Femur (tissue), 1 donor: ENCODE measurements around the gene DCAF15.
A peak's percentile ranks its signal among the peaks of the same experiment; 100 is the strongest.
"Not testable (repeated sequence)": the region's sequence is repeated elsewhere in the genome, so short reads cannot be mapped to it uniquely, and the experiment has no call there.

Experiments used
- DNase-seq: peaks from one replicate; pipeline ENCODE4 v3.0.0-alpha.2; 2017

DCAF15 gene, protein sequence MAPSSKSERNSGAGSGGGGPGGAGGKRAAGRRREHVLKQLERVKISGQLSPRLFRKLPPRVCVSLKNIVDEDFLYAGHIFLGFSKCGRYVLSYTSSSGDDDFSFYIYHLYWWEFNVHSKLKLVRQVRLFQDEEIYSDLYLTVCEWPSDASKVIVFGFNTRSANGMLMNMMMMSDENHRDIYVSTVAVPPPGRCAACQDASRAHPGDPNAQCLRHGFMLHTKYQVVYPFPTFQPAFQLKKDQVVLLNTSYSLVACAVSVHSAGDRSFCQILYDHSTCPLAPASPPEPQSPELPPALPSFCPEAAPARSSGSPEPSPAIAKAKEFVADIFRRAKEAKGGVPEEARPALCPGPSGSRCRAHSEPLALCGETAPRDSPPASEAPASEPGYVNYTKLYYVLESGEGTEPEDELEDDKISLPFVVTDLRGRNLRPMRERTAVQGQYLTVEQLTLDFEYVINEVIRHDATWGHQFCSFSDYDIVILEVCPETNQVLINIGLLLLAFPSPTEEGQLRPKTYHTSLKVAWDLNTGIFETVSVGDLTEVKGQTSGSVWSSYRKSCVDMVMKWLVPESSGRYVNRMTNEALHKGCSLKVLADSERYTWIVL

DNA sequence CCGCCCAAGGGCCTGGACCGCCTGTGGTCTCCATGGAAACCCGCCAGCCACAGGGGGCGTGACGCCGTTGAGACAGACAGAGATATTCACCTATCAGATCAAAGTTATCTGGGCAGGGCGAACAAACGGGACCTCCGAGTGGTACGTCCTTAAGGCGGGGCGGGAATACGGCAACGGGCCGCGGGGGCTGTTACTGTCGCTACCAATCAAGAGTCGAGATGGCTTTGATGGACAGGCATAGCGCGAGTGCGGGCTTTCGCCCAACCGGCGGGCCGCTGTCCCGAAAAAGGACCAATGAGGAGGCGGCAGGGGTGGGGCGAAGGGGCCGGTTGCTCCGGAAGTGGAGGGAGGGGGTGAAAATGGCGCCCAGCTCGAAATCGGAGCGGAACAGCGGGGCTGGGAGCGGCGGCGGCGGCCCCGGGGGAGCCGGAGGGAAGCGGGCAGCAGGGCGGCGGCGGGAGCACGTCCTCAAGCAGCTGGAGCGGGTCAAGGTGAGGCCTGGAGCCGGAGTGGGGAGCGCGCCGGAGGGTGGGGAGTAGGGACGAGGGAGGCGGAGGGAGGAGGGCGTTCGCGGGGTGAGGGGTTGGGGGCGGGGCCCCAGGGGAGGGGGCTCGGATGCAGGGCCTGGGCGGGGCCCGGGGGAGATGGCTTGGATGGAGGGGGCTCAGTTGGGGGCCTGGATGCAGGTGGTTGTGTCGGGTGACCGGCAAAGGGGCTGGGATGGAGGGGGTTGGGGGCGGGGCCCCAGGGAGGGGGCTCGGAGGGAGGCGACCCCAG, at the start of gene DCAF15:
TSS of gene DCAF15 (plus strand) at position 356 of the 777 bp plus-strand sequence. CDS start at position 360, 4 bp downstream.
- DNase-seq = peak; percentile 100

DNA sequence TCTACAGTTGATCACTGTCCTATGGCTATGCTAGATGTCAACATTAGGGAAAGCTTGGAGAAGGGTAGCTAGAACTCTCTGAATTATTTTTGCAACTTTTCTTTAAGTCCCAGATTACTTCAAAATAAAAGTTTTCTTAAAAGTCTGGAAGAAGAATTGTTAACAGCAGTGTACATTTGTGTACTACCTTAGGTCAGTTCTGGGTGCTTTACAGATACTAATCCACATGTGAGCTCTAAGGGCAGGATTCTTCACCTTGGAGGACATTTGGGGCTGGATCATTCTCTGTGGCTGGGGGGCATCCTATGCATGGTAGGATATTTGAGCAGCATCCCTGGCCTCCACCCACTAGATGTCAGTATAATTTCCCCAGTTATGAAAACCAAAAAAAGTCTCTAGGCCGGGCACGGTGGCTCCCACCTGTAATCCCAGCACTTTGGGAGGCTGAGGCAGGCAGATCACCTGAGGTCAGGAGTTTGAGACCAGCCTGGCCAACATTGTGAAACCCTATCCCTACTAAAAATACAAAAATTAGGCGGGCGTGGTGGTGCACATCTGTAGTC, 49.2 kb upstream of the DCAF15 start:
- no peak for DNase-seq

DNA sequence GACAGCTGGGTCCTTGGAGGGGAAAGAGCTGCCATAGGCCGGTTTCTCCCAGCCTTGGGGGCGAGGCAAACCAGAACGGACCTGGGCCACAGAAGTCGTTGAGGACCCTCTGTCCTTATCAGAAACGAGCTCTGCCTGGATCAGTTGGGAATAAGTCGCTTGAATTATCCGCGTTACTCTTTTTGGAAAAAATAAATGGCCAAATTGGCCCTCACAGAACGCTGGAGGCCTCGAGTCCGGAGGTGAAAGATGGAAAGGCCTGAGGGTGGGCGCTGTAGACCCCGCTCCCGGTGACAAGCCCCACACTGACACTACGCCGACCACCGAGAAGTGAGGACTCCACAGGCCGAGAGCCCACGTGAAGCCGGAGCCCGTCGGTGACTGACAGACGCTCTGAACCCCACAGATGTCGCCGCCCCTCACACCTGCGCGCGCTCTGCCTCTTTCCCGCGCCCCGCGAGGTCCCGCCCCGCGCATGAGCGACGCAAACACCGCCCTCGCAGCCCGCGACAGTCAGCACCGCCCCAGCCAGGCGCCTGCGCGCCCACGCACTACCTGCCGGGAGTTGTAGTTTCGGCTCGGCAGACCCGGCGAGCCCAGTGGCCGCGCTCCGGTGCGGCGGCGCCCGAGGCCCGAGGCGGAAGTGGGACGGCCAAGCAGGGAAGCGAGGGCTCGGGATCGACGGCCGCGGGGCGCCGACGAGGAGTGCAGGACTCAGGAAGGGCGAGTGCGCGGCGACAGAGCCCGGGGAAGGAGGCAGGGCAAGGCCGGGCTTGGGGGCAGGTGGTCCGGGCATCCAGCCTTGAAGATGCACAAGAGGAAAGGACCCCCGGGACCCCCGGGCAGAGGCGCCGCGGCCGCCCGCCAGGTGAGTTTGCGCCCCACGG, 46.4 kb upstream of the DCAF15 start, which contains the start of the genes BRME1 and CC2D1A:
TSS of gene BRME1 (minus strand) at position 484 of the 887 bp plus-strand sequence. CDS start 1,225 bp downstream, outside the sequence.
TSS of gene CC2D1A (plus strand) at position 568 of the 887 bp plus-strand sequence. CDS start at position 809, 241 bp downstream.
- DNase-seq = peak; percentile 95

DNA sequence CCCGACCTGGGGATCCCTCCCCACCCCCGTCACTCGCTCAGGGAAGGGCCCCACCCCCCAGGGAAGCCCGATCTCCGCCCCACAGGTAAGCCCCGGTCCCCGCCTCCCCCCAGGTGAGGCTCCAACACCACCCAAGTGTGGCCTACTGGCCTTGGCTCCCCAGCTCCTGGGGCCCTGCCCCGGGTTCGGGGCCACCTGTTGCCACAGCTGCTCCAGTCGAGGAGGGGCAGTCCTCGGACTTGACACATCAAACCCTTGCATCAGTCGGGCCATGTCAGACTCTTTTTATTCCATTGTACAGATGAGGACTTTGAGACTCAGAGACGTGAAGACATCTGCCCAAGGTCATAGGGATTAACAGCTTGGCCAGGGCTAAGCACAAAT, 45.8 kb upstream of the DCAF15 start:
- no peak for DNase-seq

DNA sequence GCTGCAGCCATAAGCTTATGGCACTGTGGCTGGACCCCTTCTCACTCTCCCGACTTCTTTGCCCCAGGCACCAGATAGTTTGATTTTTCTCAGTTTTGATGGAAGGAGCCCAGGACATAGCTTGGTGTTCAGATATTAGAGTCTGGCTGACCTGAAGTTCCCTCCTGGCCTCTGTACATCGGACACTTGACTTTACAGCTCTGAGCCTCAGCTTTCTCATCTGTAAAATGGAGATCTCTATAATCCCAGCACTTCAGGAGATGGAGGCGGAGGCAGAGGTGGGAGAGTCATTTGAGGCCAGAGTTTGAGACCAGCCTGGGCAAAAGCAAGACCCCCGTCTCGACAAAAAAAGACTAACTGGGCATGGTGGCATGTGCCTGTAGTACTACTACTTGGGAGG, 45.4 kb upstream of the DCAF15 start:
- DNase-seq = no peak

DNA sequence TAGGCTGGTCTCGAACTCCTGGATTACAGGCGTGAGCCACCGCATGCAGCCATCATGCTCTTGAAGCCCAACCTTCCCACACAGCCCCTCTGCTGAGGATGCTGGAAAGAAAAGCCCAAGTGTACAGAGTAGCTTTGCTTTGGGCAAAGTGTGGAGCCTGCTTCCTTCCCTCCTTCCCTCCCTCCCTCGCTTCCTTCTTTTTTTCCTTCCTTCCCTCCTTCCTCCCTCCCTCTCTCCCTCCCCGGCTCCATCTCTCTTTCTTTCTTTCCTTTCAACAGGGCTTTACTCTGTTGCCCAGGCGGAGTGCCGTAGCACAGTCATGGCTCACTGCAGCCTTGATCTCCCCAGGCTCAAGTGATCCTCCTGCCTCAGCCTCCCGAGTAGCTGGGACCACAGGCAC, 43.6 kb upstream of the DCAF15 start:
- no peak for DNase-seq

DNA sequence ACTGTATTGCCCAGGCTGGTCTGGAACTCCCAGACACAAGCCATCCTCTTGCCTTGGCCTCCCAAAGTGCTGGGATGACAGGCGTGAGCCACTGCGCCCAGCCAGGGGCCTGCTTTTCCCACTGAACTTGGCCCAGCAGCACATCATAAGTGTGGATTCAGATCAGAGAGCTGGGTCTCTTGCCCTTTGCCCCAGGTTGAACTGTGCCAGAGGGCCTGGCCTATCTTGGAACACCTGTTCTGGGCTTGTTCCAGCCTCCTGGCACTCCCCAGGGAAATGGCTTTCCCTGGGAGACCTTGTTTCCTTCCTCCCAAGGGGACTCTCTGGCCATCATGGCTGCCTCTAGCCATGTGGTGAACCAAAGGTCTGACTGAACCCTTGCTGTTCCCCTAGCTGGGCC, 42.9 kb upstream of the DCAF15 start:
- DNase-seq = no peak

DNA sequence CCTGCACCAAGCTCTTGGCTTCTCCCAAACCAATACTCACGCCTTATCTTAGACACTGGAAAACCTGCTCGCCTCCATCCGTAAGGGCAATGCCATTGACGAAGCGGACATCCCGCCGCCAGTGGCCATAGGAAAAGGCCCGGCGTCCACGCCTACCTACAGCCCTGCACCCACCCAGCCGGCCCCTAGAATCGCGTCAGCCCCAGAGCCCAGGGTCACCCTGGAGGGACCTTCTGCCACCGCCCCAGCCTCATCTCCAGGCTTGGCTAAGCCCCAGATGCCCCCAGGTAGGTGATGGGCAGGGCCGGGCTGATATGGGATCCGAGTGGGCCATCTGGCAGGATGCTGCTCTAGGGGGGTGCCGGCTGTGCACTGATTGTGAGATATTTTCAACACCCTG, 39.0 kb upstream of the DCAF15 start:
- no peak for DNase-seq

DNA sequence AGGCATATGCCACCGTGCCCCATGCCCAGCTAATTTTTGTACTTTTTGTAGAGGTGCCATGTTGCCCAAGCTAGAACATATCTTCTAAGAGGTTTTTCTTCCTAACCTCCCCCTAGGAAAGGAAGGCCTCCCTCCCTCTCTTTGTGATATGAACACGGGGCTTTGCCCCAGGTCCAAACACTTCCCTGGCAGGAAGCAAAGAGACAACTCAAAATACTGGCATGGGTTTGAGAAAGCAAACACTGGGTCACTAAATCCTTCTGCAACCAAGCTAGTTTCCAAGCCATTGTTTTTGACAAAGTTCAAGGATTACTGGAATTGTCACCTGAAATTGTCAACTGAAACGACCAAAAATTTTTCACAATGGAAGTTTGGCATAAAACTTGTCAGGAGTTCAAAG, 37.5 kb upstream of the DCAF15 start:
- no peak for DNase-seq

DNA sequence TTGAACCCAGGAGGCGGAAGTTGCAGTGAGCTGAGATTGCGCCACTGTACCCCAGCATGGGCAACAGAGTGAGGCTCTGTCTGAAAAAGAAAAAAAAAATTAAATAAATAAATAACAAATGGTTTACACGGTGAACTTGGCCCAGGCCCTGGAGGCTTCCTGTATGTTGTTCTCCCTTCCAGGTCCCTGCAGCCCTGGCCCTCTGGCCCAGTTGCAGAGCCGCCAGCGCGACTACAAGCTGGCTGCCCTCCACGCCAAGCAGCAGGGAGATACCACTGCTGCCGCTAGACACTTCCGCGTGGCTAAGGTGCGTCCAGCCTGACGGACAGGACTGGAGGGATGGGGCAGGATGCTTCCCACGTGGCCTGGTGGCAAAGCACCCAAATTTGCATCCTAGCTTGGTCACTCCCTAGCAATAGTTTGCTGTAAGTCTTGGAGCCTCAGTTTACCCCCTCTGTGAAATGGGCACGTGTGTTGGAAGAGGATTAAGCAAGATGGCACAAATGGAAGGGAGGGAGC, 34.4 kb upstream of the DCAF15 start:
- no peak for DNase-seq

DNA sequence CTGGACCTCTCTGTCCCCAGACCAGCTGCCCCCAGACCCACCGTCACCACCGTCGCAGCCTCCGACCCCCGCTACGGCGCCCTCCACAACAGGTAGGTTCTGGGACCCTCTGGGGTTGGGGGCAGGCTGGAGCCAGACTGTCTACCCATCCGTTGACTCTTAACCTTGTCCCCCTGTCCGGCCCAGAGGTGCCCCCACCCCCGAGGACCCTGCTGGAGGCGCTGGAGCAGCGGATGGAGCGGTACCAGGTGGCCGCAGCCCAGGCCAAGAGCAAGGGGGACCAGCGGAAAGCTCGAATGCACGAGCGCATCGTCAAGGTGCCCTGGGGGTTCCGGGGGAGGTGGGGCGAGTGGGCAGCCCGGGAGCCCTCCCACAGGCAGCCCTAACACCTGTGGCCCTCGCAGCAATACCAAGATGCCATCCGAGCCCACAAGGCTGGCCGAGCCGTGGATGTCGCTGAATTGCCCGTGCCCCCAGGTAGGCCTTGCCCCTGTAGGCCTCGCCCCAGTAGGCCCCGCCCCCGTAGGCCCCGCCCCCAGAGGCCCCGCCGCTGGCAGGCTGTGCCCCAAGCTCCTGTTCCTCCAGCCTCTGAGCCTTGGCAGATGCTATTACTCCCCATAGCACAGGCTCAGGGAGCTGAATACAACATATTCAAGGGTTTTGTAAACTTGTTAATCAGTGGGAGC, 33.4 kb upstream of the DCAF15 start:
- DNase-seq = no peak

DNA sequence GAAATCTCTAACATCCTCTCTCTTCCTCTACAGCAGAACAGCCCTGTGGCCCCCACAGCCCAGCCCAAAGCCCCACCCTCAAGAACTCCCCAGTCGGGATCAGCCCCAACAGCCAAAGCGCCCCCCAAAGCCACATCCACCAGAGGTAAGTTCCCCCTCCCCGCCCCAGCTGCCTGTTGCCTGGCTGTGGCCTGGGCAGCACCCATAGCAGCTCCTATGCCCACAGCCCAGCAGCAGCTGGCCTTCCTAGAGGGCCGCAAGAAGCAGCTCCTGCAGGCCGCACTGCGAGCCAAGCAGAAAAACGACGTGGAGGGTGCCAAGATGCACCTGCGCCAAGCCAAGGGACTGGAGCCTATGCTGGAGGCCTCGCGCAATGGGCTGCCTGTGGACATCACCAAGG, 31.8 kb upstream of the DCAF15 start:
- DNase-seq = no peak

DNA sequence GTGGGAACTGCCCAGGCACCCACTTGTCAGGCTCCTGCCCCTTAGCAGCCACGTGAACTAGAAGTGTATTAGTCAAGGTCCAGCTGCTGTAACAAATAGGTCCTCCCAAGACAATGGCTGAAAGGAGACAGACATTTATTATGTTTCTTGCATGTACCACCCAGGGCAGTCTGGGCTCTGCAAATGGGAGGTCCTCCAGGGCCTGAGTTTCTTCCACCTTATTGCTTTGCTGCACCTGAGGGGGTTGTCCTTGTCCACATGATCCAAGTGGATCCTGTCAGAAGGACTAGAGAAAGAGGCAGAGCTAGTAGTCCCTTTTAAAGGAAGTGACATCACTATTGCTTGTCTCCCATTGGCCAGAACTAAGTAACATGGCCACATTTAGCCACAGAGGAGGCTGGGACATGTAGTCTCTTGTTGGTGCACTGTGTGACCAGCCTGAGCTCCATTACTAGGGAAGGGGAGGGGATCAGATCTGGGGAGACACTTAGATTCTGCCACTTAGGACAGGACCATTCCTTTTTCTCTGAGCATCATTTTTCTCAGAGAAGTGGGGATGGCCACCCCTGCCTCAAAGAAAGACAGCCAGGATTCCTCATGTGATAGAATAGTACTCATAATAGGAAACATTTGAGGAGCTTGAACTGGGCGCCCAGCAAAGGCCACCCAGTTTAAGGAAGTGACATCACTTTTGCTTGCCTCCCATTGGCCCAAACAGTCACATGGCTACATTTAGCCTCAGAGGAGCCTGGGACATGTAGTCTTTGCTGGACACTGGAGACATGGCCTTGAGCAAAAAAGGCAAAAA, 31.2 kb upstream of the DCAF15 start:
- no peak for DNase-seq

DNA sequence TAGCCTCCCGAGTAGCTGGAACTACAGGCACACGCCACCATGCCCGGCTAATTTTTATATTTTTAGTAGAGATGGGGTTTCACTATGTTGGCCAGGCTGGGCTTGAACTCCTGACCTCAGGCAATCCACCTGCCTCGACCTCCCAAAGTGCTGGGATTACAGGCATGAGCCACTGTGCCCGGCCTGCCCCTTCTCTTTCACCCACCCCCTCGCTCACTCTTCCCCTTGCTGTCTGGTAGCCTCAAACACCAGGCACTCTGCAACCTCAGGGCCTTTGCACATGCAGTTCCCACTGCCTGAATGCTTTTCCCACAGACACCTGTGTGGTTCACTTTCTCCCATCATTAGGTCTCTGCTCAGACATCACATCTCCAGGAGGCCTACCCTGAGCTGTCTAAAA, 30.2 kb upstream of the DCAF15 start:
- not testable (repeated sequence) for DNase-seq

DNA sequence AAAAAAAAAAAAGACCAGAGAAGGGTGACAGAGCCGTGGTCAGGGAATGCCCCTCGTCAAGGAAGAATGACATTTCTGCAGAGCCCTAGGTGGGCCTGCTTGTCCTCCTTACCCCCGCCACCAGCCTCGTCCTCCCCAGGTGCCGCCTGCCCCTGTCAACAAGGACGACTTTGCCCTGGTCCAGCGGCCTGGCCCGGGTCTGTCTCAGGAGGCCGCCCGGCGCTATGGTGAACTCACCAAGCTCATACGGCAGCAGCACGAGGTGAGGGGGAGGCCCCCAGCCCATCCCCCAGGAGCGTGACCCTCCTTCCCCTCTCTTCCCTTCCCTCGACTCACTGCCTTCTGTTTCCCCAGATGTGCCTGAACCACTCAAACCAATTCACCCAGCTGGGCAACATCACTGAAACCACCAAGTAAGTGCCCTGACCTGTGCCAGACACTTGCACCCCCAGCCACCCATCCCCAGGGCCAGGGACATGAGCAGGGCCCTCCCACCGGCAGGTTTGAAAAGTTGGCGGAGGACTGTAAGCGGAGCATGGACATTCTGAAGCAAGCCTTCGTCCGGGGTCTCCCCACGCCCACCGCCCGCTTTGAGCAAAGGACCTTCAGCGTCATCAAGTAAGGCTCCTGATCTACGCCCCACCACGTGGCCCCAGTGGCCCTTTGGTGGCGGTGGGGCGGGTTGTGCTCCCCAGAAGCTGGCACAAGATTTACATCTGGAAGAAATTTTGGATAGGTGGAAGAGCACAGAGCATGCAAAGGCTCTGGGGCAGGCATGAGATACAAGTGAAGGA, 28.9 kb upstream of the DCAF15 start:
- DNase-seq = no peak

DNA sequence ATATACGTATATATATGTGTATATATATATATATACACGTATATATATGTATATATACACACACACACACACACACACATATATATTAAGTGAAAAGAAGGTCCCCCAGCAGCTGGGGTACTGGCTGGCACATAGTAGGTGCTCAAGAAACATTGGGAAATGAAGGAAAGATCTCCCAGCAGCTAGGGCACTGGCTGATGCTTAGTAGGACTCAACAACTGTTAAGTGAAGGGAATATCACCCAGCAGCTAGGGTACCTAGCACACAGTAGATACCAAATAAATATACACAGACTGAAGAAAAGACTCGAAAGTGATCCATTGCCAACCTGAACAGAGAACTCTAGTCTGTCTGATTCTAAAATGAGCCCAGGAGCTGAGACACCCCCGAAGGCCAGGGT, 26.3 kb upstream of the DCAF15 start:
- DNase-seq = no peak

DNA sequence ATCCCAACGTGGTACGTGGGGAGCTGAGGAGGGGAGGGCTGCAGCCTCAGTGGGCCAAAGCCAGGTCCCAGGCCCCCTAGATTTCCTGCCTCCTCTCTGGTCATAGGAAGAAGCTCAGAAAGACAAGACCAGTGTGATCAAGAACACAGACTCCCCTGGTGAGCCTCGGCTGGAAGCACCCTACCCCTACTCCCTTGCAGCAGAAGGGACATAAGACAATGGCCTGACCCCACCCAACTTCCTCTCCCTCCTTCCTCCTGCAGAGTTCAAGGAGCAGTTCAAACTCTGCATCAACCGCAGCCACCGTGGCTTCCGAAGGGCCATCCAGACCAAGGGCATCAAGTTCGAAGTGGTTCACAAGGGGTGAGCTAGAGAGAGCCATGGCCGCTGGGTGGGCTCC, 25.6 kb upstream of the DCAF15 start:
- DNase-seq = no peak

DNA sequence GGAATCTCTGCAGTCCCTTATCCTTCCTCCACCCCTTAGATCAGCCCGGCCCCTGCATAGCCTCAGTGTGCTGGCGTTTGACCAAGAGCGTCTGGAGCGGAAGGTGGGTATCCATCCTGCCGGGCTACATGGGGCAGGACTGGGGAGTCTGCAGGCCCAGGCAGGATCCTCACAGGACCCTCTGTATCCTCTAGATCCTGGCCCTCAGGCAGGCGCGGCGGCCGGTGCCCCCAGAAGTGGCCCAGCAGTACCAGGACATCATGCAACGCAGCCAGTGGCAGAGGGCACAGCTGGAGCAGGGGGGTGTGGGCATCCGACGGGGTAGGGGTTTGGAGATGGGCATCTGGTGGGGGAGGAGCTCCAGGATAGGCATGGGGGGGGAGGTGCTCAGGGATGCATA, 23.0 kb upstream of the DCAF15 start:
- no peak for DNase-seq

DNA sequence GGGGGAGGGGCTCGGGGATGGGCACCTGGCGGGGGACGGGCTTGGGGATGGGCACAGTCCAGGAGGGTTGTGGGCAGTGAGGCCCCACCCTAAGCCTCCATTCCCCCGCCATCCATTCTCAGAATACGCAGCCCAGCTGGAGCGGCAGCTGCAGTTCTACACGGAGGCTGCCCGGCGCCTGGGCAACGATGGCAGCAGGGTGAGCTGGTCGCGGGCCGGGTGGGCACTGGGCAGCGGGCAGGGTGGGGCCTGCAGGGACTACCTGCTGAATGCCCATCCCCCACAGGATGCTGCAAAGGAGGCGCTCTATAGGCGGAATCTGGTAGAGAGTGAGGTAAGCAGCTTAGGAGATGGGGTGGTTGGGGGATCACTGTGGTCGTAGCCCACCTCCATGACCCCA, 22.4 kb upstream of the DCAF15 start:
- DNase-seq = no peak

DNA sequence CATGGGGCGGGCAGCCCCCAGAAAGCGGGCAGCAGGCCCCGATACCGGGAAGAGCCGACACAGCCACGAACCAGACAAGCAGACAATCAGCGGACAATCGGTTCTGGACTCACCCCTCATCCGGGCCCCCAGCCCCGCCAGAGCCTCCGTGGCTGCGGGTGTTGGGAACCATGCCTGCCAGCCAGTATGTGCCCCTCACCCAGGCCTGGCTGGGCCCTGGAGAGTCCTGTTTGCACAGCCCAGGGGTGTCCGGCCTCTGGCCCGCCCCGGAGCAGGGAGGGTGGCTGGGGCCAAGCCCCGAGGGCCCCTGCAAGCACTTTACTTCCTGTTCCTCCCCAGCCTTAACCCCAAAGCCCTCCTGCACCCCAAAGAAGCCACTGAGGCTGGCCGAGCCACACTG, 21.9 kb upstream of the DCAF15 start:
- DNase-seq = no peak
